Parathyroid adenoma (tissue), 2 donors: ENCODE results near the gene TRAF3.

Experiments
- H2AFZ ChIP-seq: fragments of 300-600 bp; sonication (generic); one replicate; pipeline ENCODE4 v1.7.0; 2017; ENCODE audit warnings: antibody characterized with exemption, mild to moderate bottlenecking
- H3K27ac ChIP-seq: fragments of 300-600 bp; sonication (generic); one replicate; pipeline ENCODE4 v1.7.0; 2017
- H3K27me3 ChIP-seq: fragments of 300-600 bp; sonication (generic); one replicate; pipeline ENCODE4 v1.7.0; 2017; ENCODE audit warnings: low read length; ENCODE audit not compliant: control insufficient read depth, insufficient read depth
- H3K36me3 ChIP-seq: fragments of 300-600 bp; sonication (generic); one replicate; pipeline ENCODE4 v1.7.0; 2017; ENCODE audit warnings: low read length; ENCODE audit not compliant: control insufficient read depth, insufficient read depth
- H3K4me1 ChIP-seq: fragments of 300-600 bp; sonication (generic); one replicate; pipeline ENCODE4 v1.7.0; 2017; ENCODE audit warnings: control low read depth
- H3K4me2 ChIP-seq: fragments of 300-600 bp; sonication (generic); one replicate; pipeline ENCODE4 v1.7.0; 2017; ENCODE audit warnings: low read length
- H3K4me3 ChIP-seq: fragments of 300-600 bp; sonication (generic); one replicate; pipeline ENCODE4 v1.7.0; 2017; ENCODE audit warnings: low read depth, low read length
- H3K79me2 ChIP-seq: fragments of 300-600 bp; sonication (generic); one replicate; pipeline ENCODE4 v1.7.0; 2017; ENCODE audit warnings: control low read depth
- H3K9ac ChIP-seq: fragments of 300-600 bp; sonication (generic); one replicate; pipeline ENCODE4 v1.7.0; 2017; ENCODE audit warnings: mild to moderate bottlenecking
- H3K9me3 ChIP-seq: fragments of 300-600 bp; sonication (generic); one replicate; pipeline ENCODE4 v1.7.0; 2017; ENCODE audit warnings: low read length; ENCODE audit not compliant: control insufficient read depth
- TF ChIP-seq, protein P1 (sequence below): fragments of 300-600 bp; sonication (generic); IDR thresholded peaks from one replicate; pipeline ENCODE4 v1.7.0; 2017; ENCODE audit warnings: antibody characterized with exemption, mild to moderate bottlenecking
- donor health status: primary hyperparathyroidism.

The TRAF3 gene

GRCh38 chr14:102807013-102807406 is 29.8 kb downstream of the TRAF3 start:
- Histone ChIP-seq H3K4me3 (no peak overlapping the region), H3K36me3 (no peaks in the 10 kb centered on the region), H3K27me3 (no peaks in the 10 kb centered on the region), H3K4me2 (no peak overlapping the region), H3K9ac (no peak overlapping the region), H2AFZ (no peak overlapping the region), H3K9me3 (no peaks in the 10 kb centered on the region), H3K27ac (no peak overlapping the region), H3K79me2 (peaks cover 7% of the 10 kb centered on the region), H3K4me1 (peaks cover 5% of the 10 kb centered on the region)
- TF ChIP-seq, protein P1, sequence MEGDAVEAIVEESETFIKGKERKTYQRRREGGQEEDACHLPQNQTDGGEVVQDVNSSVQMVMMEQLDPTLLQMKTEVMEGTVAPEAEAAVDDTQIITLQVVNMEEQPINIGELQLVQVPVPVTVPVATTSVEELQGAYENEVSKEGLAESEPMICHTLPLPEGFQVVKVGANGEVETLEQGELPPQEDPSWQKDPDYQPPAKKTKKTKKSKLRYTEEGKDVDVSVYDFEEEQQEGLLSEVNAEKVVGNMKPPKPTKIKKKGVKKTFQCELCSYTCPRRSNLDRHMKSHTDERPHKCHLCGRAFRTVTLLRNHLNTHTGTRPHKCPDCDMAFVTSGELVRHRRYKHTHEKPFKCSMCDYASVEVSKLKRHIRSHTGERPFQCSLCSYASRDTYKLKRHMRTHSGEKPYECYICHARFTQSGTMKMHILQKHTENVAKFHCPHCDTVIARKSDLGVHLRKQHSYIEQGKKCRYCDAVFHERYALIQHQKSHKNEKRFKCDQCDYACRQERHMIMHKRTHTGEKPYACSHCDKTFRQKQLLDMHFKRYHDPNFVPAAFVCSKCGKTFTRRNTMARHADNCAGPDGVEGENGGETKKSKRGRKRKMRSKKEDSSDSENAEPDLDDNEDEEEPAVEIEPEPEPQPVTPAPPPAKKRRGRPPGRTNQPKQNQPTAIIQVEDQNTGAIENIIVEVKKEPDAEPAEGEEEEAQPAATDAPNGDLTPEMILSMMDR: no peak

- H3K4me1 ChIP-seq: peaks cover 5% of the 10 kb centered on the region
- no peak overlapping the region for H2AFZ ChIP-seq
- H3K36me3 ChIP-seq: no peaks in the 10 kb centered on the region
- peaks cover 6% of the 10 kb centered on the region for H3K79me2 ChIP-seq
- no peak overlapping the region for H3K4me3 ChIP-seq
- H3K9ac ChIP-seq: no peak overlapping the region
- H3K27ac ChIP-seq: no peak overlapping the region
- H3K27me3 ChIP-seq: no peaks in the 10 kb centered on the region
- H3K4me2 ChIP-seq: no peak overlapping the region
- TF ChIP-seq, protein P1: no peak
- no peaks in the 10 kb centered on the region for H3K9me3 ChIP-seq
Measured at GRCh38 chr14:102809870-102810269, 32.6 kb downstream of the TRAF3 start.

- Histone ChIP-seq H3K36me3 (no peaks in the 10 kb centered on the region), H2AFZ (no peak overlapping the region), H3K4me3 (no peak overlapping the region), H3K4me1 (peaks cover 5% of the 10 kb centered on the region), H3K27ac (no peak overlapping the region), H3K27me3 (no peaks in the 10 kb centered on the region), H3K9ac (no peak overlapping the region), H3K79me2 (peaks cover 6% of the 10 kb centered on the region), H3K4me2 (no peak overlapping the region), H3K9me3 (no peaks in the 10 kb centered on the region)
- TF ChIP-seq, protein P1: no peak
Measured at GRCh38 chr14:102810523-102810922, 33.3 kb downstream of the TRAF3 start.

DNA sequence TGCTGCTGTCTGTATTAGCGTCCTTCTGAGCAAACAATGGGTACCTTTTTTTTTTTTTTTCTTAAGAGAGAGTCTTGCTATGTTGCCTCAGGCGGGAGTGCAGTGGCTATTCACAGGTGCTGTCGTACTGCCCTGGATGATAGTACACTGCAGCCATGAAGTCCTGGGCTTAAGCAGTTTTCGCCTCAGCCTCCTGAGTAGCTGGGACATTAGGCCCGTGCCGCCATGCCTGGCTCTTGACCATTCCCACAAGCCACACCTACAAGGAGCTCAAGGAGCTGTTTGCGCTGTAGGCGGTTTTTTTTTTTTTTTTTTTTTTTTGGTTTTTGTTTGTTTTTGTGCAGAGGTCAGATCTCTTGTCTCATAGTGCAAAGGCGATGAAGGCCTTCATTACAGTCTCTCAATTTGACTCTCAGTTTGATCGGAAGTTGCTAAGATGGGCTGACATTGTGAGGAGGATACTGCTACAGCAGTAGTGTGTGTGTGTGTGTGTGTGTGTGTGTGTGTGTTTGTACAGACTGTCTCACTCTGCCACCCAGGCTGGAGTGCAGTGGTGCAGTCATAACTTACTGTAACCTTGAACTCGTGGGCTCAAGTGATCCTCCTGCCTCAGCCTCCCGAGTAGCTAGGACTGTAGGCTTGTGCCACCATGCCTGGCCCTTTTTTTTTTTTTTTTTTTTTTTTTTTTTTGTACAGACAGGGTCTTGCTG is 34.2 kb downstream of the TRAF3 start:
- H3K4me2 ChIP-seq: no peak overlapping the region
- no peak overlapping the region for H3K4me3 ChIP-seq

More for the DNA sequence above, 34.2 kb downstream of the TRAF3 start:
- H2AFZ ChIP-seq: no peak overlapping the region
- TF ChIP-seq, protein P1: no peak
- no peak overlapping the region for H3K9ac ChIP-seq
- H3K27ac ChIP-seq: no peak overlapping the region
- H3K36me3 ChIP-seq: no peaks in the 10 kb centered on the region
- no peaks in the 10 kb centered on the region for H3K27me3 ChIP-seq
- peaks cover 5% of the 10 kb centered on the region for H3K4me1 ChIP-seq
- H3K9me3 ChIP-seq: no peaks in the 10 kb centered on the region
- peaks cover 6% of the 10 kb centered on the region for H3K79me2 ChIP-seq
